Ovary (tissue), 9 donors: ENCODE data around the gene NKAIN2. TPM values are rescaled to one million over a fixed set of nuclear protein-coding genes. Genes with fewer than 3 reads are reported as not detected.

Source experiments
- DNase-seq, 5 donors: peaks; one replicate each; pipeline ENCODE4 v3.0.0-alpha.2; 2019 to 2020
- H3K27ac ChIP-seq, 2 donors: fragments of 200-600 bp; one replicate each; pipeline versions ENCODE4 v1.5.1 to v1.8.0; 2019 to 2022
- H3K27me3 ChIP-seq: fragments of 200-600 bp; one replicate; pipeline ENCODE4 v1.8.0; 2022
- H3K36me3 ChIP-seq: fragments of 200-600 bp; sonication (generic); one replicate; pipeline ENCODE4 v1.5.1; 2019
- H3K4me1 ChIP-seq: one replicate; pipeline ENCODE4 v1.8.1; 2013; ENCODE audit warnings: mild to moderate bottlenecking, moderate library complexity; ENCODE audit not compliant: insufficient read depth
- H3K4me3 ChIP-seq: fragments of 200-600 bp; sonication (generic); one replicate; pipeline ENCODE4 v1.5.1; 2017
- H3K9me3 ChIP-seq, 2 donors: fragments of 200-600 bp in 1 of 2; sonication (generic) in 1 of 2; one replicate each; pipeline versions ENCODE4 v1.5.1 to v1.8.1; 2013 to 2019; ENCODE audit warnings: mild to moderate bottlenecking in 1 of 2, moderate library complexity in 1 of 2
- EP300 ChIP-seq: sonication (generic); formaldehyde crosslinking; IDR thresholded peaks from one replicate; pipeline ENCODE4 v1.6.1; 2017; ENCODE audit warnings: antibody characterized with exemption
- POLR2A ChIP-seq: fragments of 450-650 bp; IDR thresholded peaks from one replicate; pipeline ENCODE4 v1.6.1; 2017; ENCODE audit warnings: antibody characterized with exemption, mild to moderate bottlenecking, moderate library complexity
- WGBS, 3 donors: extraction: QIAGEN DNeasy Blood & Tissue Kit in 1 of 3; methylation state at CpG; one replicate each; pipeline versions ENCODE4 v1.1.5 to v1.1.7; 2013 to 2017; 5-methylcytosine and 5-hydroxymethylcytosine counted together
- intact Hi-C, 4 donors: fragments of 100-400 bp; cut with DNase I; formaldehyde crosslinking; loops; one replicate each; pipeline versions ENCODE4 v1.11.0 to v1.15.1; 2022 to 2023
- polyA plus RNA-seq, 2 donors: library from polyadenylated mRNA; stranded (reverse); fragments of 200-250 nt in 1 of 2; fragments of 350-450 nt in 1 of 2; fragmentation: Illumina TruSeq in 1 of 2; extraction: RNeasy Lipid Tissue Mini Kit (QIAGEN cat#74804) in 1 of 2; gene quantifications; one replicate each; pipeline ENCODE4 v1.2.3, GENCODE V29; 2013 to 2014
- total RNA-seq, 7 donors: library from RNA; depleted of rRNA in 2 of 7; stranded (reverse); fragments of >200 nt in 2 of 7; fragmentation: NEBNext Ultra II Directional in 3 of 7; extraction: Animal tissue kit (Norgen Biotek cat#: 25700) in 3 of 7; gene quantifications; one replicate each; pipeline versions ENCODE4 v1.1.0 to v1.2.4, GENCODE V29; 2016 to 2023
- TF ChIP-seq, protein P1 (sequence below), 3 donors: fragments of 450-650 bp in 2 of 3; fragments of 200-600 bp in 1 of 3; IDR thresholded peaks; one replicate each; pipeline versions ENCODE4 v1.5.1 to v1.8.0; 2016 to 2022; ENCODE audit warnings: antibody characterized with exemption in 3 of 3, mild to moderate bottlenecking in 1 of 3
- donor health status: DM: no; HTN: no; CAD: no; lungs with moderate emphysema.
- donor health status: DM: no; HTN: no; CAD: no.
- donor health status: Bipolar disorder and iron deficiency.
- donor health status: DM: yes; HTN: yes; CAD: no.
- donor health status: DM: no; HTN: no; CAD: no.
- donor health status: DM: yes; HTN: yes; CAD: no.

The NKAIN2 gene
- total and polyA plus RNA-seq, 9 donors = 0.13 to 1.0 (median 0.40) TPM; not detected in 4

DNA sequence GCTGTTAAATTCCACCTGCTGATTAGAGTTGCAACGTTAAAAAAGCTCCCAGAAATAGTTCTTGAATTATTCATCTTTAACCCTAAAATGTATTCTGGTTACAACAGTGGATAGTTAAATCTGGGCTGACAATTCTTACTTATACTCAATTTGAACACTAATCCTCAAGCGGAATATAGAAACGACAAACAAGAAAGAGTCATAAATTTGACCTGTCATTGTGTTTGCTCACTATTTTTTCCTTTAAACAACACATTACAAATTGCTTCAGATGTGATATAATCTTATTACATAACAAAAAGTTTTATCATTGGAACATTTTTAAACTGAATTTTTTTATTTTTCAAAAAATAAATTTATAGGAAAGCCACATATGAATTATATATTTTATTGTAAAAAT lies 1054.1 kb downstream of the NKAIN2 start:
- H3K36me3 ChIP-seq = no peaks in the 10 kb centered on the region
- H3K27me3 ChIP-seq = no peaks in the 10 kb centered on the region
- no peak overlapping the region for H3K27ac ChIP-seq
- intact Hi-C loops = no loop called here
- no peaks in the 10 kb centered on the region for H3K4me1 ChIP-seq
- H3K9me3 ChIP-seq = no peaks in the 10 kb centered on the region
- no peak for TF ChIP-seq EP300
- TF ChIP-seq, protein P1, sequence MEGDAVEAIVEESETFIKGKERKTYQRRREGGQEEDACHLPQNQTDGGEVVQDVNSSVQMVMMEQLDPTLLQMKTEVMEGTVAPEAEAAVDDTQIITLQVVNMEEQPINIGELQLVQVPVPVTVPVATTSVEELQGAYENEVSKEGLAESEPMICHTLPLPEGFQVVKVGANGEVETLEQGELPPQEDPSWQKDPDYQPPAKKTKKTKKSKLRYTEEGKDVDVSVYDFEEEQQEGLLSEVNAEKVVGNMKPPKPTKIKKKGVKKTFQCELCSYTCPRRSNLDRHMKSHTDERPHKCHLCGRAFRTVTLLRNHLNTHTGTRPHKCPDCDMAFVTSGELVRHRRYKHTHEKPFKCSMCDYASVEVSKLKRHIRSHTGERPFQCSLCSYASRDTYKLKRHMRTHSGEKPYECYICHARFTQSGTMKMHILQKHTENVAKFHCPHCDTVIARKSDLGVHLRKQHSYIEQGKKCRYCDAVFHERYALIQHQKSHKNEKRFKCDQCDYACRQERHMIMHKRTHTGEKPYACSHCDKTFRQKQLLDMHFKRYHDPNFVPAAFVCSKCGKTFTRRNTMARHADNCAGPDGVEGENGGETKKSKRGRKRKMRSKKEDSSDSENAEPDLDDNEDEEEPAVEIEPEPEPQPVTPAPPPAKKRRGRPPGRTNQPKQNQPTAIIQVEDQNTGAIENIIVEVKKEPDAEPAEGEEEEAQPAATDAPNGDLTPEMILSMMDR (IDR thresholded peaks at IDR 0.05) = no peak
- TF ChIP-seq POLR2A = no peak
- no peak overlapping the region for H3K4me3 ChIP-seq
- 34 to 42% (median 35%) methylated on average over 3 of the region's 3 CpGs for WGBS, 3 donors
- no peak for DNase-seq

GRCh38 chr6:124858564-124858963 lies 1054.9 kb downstream of the NKAIN2 start:
- H3K9me3 ChIP-seq = no peaks in the 10 kb centered on the region
- TF ChIP-seq EP300 (no peak), POLR2A (no peak)
- TF ChIP-seq, protein P1 (IDR thresholded peaks at IDR 0.05) = no peak

DNA sequence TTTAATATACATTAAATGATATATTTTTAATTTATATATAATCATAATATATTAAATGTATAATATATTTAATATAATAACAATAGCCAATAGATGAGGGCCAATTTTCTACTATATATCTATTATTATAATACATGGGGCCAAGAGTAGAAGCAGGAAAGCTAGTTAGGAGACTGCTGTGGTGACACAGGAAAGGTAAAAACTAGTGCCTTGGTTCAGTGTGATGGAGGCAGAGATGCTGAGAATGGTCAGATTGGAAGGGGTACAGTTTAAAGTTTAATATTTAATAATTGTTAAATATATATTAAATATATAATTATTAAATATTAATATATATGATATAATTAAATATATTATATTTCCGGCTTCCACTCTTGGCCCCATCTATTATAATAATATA lies 1055.7 kb downstream of the NKAIN2 start:
- no peak for DNase-seq
- Histone ChIP-seq H3K4me3 (no peak overlapping the region), H3K27me3 (no peaks in the 10 kb centered on the region), H3K36me3 (no peaks in the 10 kb centered on the region), H3K4me1 (no peaks in the 10 kb centered on the region), H3K9me3 (no peaks in the 10 kb centered on the region), H3K27ac (no peak overlapping the region)
- 92 to 96% (median 92%) methylated on average over 1 of the region's 1 CpG for WGBS, 3 donors
- intact Hi-C loops = no loop called here
- TF ChIP-seq, protein P1 (IDR thresholded peaks at IDR 0.05) = no peak
- TF ChIP-seq EP300 = no peak
- TF ChIP-seq POLR2A = no peak

More at GRCh38 chr6:124858564-124858963, 1054.9 kb downstream of the NKAIN2 start:
- Histone ChIP-seq H3K27me3 (no peaks in the 10 kb centered on the region), H3K36me3 (no peaks in the 10 kb centered on the region), H3K4me3 (no peak overlapping the region), H3K27ac (no peak overlapping the region), H3K4me1 (no peaks in the 10 kb centered on the region)
- 72 to 85% (median 75%) methylated on average over 3 of the region's 3 CpGs for WGBS, 3 donors
- no peak for DNase-seq
- intact Hi-C loops = no loop called here

DNA sequence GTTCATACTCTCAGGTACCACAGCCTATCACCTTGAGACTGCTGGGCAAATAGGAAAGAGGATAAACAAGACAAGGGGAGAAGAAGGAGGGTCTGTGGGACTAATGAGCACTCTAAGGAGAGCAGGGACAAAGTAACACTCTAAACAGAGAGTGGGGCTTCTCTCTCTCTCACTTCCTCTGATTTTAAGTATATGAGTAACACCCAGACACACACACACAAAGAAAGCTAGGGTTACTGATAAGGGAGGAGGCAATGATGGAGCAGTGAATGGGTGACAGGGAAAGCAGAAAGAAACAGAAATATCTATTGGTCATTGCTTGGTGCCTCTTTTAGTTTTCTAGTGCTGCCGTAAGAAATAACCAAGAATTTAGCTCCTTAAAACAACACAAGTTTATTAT lies 1062.4 kb downstream of the NKAIN2 start:
- WGBS, 3 donors = 85 to 94% (median 85%) methylated on average over 1 of the region's 1 CpG
- Histone ChIP-seq H3K36me3 (no peaks in the 10 kb centered on the region), H3K4me1 (no peaks in the 10 kb centered on the region), H3K4me3 (no peak overlapping the region), H3K9me3 (no peaks in the 10 kb centered on the region), H3K27ac (no peak overlapping the region), H3K27me3 (no peaks in the 10 kb centered on the region)
- no peak for TF ChIP-seq POLR2A
- TF ChIP-seq EP300 = no peak
- TF ChIP-seq, protein P1 (IDR thresholded peaks at IDR 0.05) = no peak
- DNase-seq = no peak
- intact Hi-C loops = loop anchor here in 1 of 4 donors (5.0 kb wide), 1 partner anchor 246 kb away; no protein-coding TSS in a partner anchor
